HepG2 (cell line): Measurements from ENCODE around the gene MRM2. TPM values are rescaled to one million over a fixed set of nuclear protein-coding genes. Genes with fewer than 3 reads are reported as not detected.

ENCODE experiments used
- CHD2 ChIP-seq: IDR thresholded peaks from 2 replicates; pipeline ENCODE4 v1.6.1; 2011; ENCODE audit warnings: low read depth, low read length, improper control_type of control experiment
- EEA1 ChIP-seq: sonication (generic); formaldehyde crosslinking; IDR thresholded peaks from 2 replicates; pipeline ENCODE4 v1.5.1; 2020; ENCODE audit warnings: mild to moderate bottlenecking, missing genetic modification reagents, borderline replicate concordance
- FOXK1 ChIP-seq: sonication (generic); formaldehyde crosslinking; IDR thresholded peaks from 2 replicates; pipeline ENCODE4 v1.4.0; 2020; ENCODE audit warnings: low read depth, missing genetic modification reagents, borderline replicate concordance
- HDAC2 ChIP-seq: sonication (generic); formaldehyde crosslinking; IDR thresholded peaks from 2 replicates; pipeline ENCODE4 v1.4.0; 2020; ENCODE audit warnings: missing genetic modification reagents
- HOMEZ ChIP-seq: IDR thresholded peaks from 2 replicates; pipeline ENCODE4 v1.6.1; 2016; ENCODE audit warnings: low read depth
- ISL2 ChIP-seq: sonication (generic); formaldehyde crosslinking; IDR thresholded peaks from 2 replicates; pipeline ENCODE4 v1.5.0; 2020; ENCODE audit warnings: missing genetic modification reagents
- JARID2 ChIP-seq: sonication (generic); formaldehyde crosslinking; IDR thresholded peaks from 2 replicates; pipeline ENCODE4 v1.8.1; 2023; ENCODE audit warnings: missing genetic modification reagents, inconsistent platforms; ENCODE audit not compliant: insufficient replicate concordance
- KDM1A ChIP-seq: IDR thresholded peaks from 2 replicates; pipeline ENCODE4 v1.6.1; 2016; ENCODE audit warnings: missing compliant biosample characterization
- MIXL1 ChIP-seq: IDR thresholded peaks from 2 replicates; pipeline ENCODE4 v1.6.1; 2016
- NFATC3 ChIP-seq: sonication (generic); formaldehyde crosslinking; IDR thresholded peaks from 2 replicates; pipeline ENCODE4 v1.5.1; 2020; ENCODE audit warnings: mild to moderate bottlenecking, missing genetic modification reagents
- SALL1 ChIP-seq: sonication (generic); formaldehyde crosslinking; IDR thresholded peaks from 2 replicates; pipeline ENCODE4 v1.8.0; 2022; ENCODE audit warnings: mild to moderate bottlenecking, missing genetic modification reagents
- SAP130 ChIP-seq: IDR thresholded peaks from 2 replicates; pipeline ENCODE4 v1.6.1; 2016; ENCODE audit warnings: low read depth
- STAT6 ChIP-seq: sonication (generic); formaldehyde crosslinking; IDR thresholded peaks from 2 replicates; pipeline ENCODE4 v1.4.0; 2020; ENCODE audit warnings: missing genetic modification reagents, mild to moderate bottlenecking, borderline replicate concordance
- ZKSCAN5 ChIP-seq: sonication (generic); formaldehyde crosslinking; IDR thresholded peaks from 2 replicates; pipeline ENCODE4 v1.5.1; 2020; ENCODE audit warnings: mild to moderate bottlenecking, missing genetic modification reagents
- ZKSCAN8 ChIP-seq: IDR thresholded peaks from 2 replicates; pipeline ENCODE4 v1.6.1; 2016; ENCODE audit warnings: borderline replicate concordance, missing genetic modification reagents, missing compliant biosample characterization
- ZNF136 ChIP-seq: sonication (generic); formaldehyde crosslinking; IDR thresholded peaks from 2 replicates; pipeline ENCODE4 v1.8.1; 2022; ENCODE audit warnings: low read depth, mild to moderate bottlenecking, moderate library complexity, missing genetic modification reagents
- ZNF225 ChIP-seq: sonication (generic); formaldehyde crosslinking; IDR thresholded peaks from 2 replicates; pipeline ENCODE4 v1.4.0; 2020; ENCODE audit warnings: mild to moderate bottlenecking, missing genetic modification reagents
- ZNF232 ChIP-seq: sonication (generic); formaldehyde crosslinking; IDR thresholded peaks from 2 replicates; pipeline ENCODE4 v1.4.0; 2020; ENCODE audit warnings: missing genetic modification reagents, borderline replicate concordance
- ZNF263 ChIP-seq: sonication (generic); formaldehyde crosslinking; IDR thresholded peaks from 2 replicates; pipeline ENCODE4 v1.4.0; 2020; ENCODE audit warnings: missing genetic modification reagents
- ZNF274 ChIP-seq: sonication (generic); formaldehyde crosslinking; IDR thresholded peaks from 2 replicates; pipeline ENCODE4 v1.5.1; 2020; ENCODE audit warnings: mild to moderate bottlenecking, missing genetic modification reagents
- ZNF441 ChIP-seq: sonication (generic); formaldehyde crosslinking; IDR thresholded peaks from 2 replicates; pipeline ENCODE4 v1.7.0; 2021; ENCODE audit warnings: missing genetic modification reagents, borderline replicate concordance
- ZNF484 ChIP-seq: sonication (generic); formaldehyde crosslinking; IDR thresholded peaks from 2 replicates; pipeline ENCODE4 v1.5.1; 2020; ENCODE audit warnings: mild to moderate bottlenecking, low read depth, missing genetic modification reagents, borderline replicate concordance
- ZNF558 ChIP-seq: sonication (generic); formaldehyde crosslinking; IDR thresholded peaks from 2 replicates; pipeline ENCODE4 v1.9.0; 2022; ENCODE audit warnings: mild to moderate bottlenecking, missing genetic modification reagents, borderline replicate concordance
- ZNF567 ChIP-seq: sonication (generic); formaldehyde crosslinking; IDR thresholded peaks from 2 replicates; pipeline ENCODE4 v1.8.1; 2023; ENCODE audit warnings: mild to moderate bottlenecking, missing genetic modification reagents, borderline replicate concordance
- ZNF761 ChIP-seq: sonication (generic); formaldehyde crosslinking; conservative IDR thresholded peaks from 2 replicates; pipeline ENCODE4 v1.4.0; 2020; ENCODE audit warnings: mild to moderate bottlenecking, missing genetic modification reagents
- ZNF788 ChIP-seq: sonication (generic); formaldehyde crosslinking; IDR thresholded peaks from 2 replicates; pipeline ENCODE4 v1.5.0; 2020; ENCODE audit warnings: mild to moderate bottlenecking, missing genetic modification reagents, borderline replicate concordance
- ZNF816 ChIP-seq: sonication (generic); formaldehyde crosslinking; IDR thresholded peaks from 2 replicates; pipeline ENCODE4 v1.8.0; 2022; ENCODE audit warnings: missing genetic modification reagents, mild to moderate bottlenecking, borderline replicate concordance
- polyA plus RNA-seq, 8 experiments: library from polyadenylated mRNA; depleted of rRNA in 3 of 8; stranded (reverse) in 7 of 8; unstranded in 1 of 8; fragments of >200 nt; fragmentation: Illumina TruSeq in 4 of 8; extraction: Trizol in 4 of 8; gene quantifications; 2 replicates each; pipeline versions ENCODE4 v1.2.1 to v1.2.3, GENCODE V29; 2011 to 2016; ENCODE audit warnings: low read depth in 4 of 8, missing spikeins in 1 of 8, mixed read lengths in 1 of 8; ENCODE audit not compliant: insufficient read depth in 1 of 8
- total RNA-seq, 5 experiments: library from RNA; depleted of rRNA; stranded (reverse); fragments of >200 nt; fragmentation: Illumina TruSeq; extraction: Trizol; gene quantifications; 2 replicates each; pipeline ENCODE4 v1.2.3, GENCODE V29; 2016; ENCODE audit warnings: low read depth in 1 of 5

Gene MRM2
- total and polyA plus RNA-seq, 2 of the 13 experiments (the other 11 are each of a cell fraction or from before 2014, with no cell fraction given), result 13.2 to 34.2 TPM

- peak; percentile 64; the same call in 1 of the 2 replicates for TF ChIP-seq ZNF136 (CRISPR knock-in tag)
- no peak; the same call in 1 of the 2 replicates for TF ChIP-seq ZNF558
- 0 out of 2 replicates have a peak, but pooled peaks have one; percentile 44 for TF ChIP-seq ZNF232
- TF ChIP-seq KDM1A, result no peak
- TF ChIP-seq ZNF567 (CRISPR knock-in tag), result 0 out of 2 replicates have a peak, but pooled peaks have one; percentile 45
- peak; percentile 87 for TF ChIP-seq ZNF441
- peak; percentile 60 for TF ChIP-seq HDAC2 (CRISPR knock-in tag)
- peak; percentile 18; the same call in 1 of the 2 replicates for TF ChIP-seq ISL2
- TF ChIP-seq ZNF263 (CRISPR knock-in tag), result peak; percentile 31
- peak; percentile 100 for TF ChIP-seq SAP130
- no peak for TF ChIP-seq CHD2
- TF ChIP-seq ZNF816, result no peak; the same call in 1 of the 2 replicates
- TF ChIP-seq ZNF788 (CRISPR knock-in tag), result no peak
- TF ChIP-seq ZNF274, result peak; percentile 92
- 0 out of 2 replicates have a peak, but pooled peaks have one; percentile 41 for TF ChIP-seq HOMEZ (CRISPR knock-in tag)
- TF ChIP-seq EEA1, result peak; percentile 67; the same call in 1 of the 2 replicates
- TF ChIP-seq ZNF225 (CRISPR knock-in tag), result peak; percentile 75; the same call in 1 of the 2 replicates
- TF ChIP-seq STAT6 (CRISPR knock-in tag), result no peak
- TF ChIP-seq ZNF484, result no peak
- TF ChIP-seq MIXL1 (CRISPR knock-in tag), result 0 out of 2 replicates have a peak, but pooled peaks have one; percentile 33
- TF ChIP-seq JARID2, result no peak
- peak; percentile 66; the same call in 1 of the 2 replicates for TF ChIP-seq NFATC3 (CRISPR knock-in tag)
- TF ChIP-seq ZKSCAN5 (CRISPR knock-in tag), result no peak
- peak; percentile 65 for TF ChIP-seq SALL1 (CRISPR knock-in tag)
- peak; percentile 52; the same call in 1 of the 2 replicates for TF ChIP-seq ZNF761 (CRISPR knock-in tag)
- peak; percentile 47; the same call in 1 of the 2 replicates for TF ChIP-seq FOXK1 (CRISPR knock-in tag)
- no peak for TF ChIP-seq ZKSCAN8 (CRISPR knock-in tag)
Measured at GRCh38 chr7:2241580-2242540, at the start of gene MRM2, which contains the start of gene NUDT1 (continued).
